Loucy (cell line): ENCODE results near the gene DUSP5.

Experiments
- EZH2phosphoT487 ChIP-seq: fragments of 200-600 bp; IDR thresholded peaks from 2 replicates; pipeline ENCODE4 v1.6.1; 2018; ENCODE audit warnings: antibody characterized with exemption, mild to moderate bottlenecking, moderate library complexity, borderline replicate concordance
- TF ChIP-seq, protein P1 (sequence below): fragments of 200-600 bp; sonication (generic); conservative IDR thresholded peaks from 2 replicates; pipeline ENCODE4 v1.5.1; 2014; ENCODE audit warnings: mild to moderate bottlenecking, antibody characterized with exemption, low read length

DNA sequence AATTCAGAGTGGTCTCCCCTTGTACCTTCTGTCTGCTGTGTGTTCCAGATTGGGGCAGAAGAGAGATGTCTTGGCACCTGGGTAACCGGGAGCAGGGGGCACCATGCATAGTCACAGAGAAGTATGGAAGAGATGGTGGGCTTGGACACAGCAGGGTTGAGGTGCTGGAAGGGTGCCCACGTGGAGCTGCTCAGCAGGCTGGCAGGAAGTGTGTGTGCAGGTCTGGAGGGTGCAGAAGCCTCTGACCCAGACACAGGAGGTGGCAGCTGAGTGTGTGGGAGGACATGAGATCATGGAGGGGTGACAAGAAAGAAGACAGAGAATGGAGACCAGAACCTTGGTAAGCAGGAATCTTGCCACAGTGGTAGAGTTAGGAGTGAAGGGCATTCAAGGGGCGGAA, 42.3 kb upstream of the DUSP5 start:
- TF ChIP-seq, protein P1, sequence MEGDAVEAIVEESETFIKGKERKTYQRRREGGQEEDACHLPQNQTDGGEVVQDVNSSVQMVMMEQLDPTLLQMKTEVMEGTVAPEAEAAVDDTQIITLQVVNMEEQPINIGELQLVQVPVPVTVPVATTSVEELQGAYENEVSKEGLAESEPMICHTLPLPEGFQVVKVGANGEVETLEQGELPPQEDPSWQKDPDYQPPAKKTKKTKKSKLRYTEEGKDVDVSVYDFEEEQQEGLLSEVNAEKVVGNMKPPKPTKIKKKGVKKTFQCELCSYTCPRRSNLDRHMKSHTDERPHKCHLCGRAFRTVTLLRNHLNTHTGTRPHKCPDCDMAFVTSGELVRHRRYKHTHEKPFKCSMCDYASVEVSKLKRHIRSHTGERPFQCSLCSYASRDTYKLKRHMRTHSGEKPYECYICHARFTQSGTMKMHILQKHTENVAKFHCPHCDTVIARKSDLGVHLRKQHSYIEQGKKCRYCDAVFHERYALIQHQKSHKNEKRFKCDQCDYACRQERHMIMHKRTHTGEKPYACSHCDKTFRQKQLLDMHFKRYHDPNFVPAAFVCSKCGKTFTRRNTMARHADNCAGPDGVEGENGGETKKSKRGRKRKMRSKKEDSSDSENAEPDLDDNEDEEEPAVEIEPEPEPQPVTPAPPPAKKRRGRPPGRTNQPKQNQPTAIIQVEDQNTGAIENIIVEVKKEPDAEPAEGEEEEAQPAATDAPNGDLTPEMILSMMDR = no peak
- no peak for TF ChIP-seq EZH2phosphoT487
